ENCODE measurements around the gene ORC5.
"Not testable (repeated sequence)": the region's sequence is repeated elsewhere in the genome, so short reads cannot be mapped to it uniquely, and the experiment has no call there.

The ORC5 gene

GRCh38 chr7:104185346-104185745, 22.5 kb downstream of the ORC5 start:
- DNase-seq, result no peak

- DNase-seq, result peak; percentile 16
These were observed 28.6 kb downstream of the ORC5 start for GRCh38 chr7:104179178-104179577.

- not testable (repeated sequence) for DNase-seq
These were observed 30.2 kb downstream of the ORC5 start for GRCh38 chr7:104177565-104178083.

- DNase-seq, result no peak
These were observed 31.5 kb downstream of the ORC5 start for GRCh38 chr7:104176332-104176731.

GRCh38 chr7:104175361-104175984, 32.3 kb downstream of the ORC5 start:
- DNase-seq, result no peak

GRCh38 chr7:104174798-104175197, 33.0 kb downstream of the ORC5 start:
- DNase-seq, result no peak

- no peak for DNase-seq
These were observed 45.7 kb downstream of the ORC5 start for GRCh38 chr7:104162081-104162480.

GRCh38 chr7:104161244-104161643, 46.6 kb downstream of the ORC5 start:
- DNase-seq, result no peak

- peak; percentile 63 for DNase-seq
These were observed 47.4 kb downstream of the ORC5 start for GRCh38 chr7:104160375-104160774.

GRCh38 chr7:104156842-104157277, 51.0 kb downstream of the ORC5 start:
- peak; percentile 76 for DNase-seq

- DNase-seq, result no peak
These were observed 54.5 kb downstream of the ORC5 start for GRCh38 chr7:104153287-104153686.

GRCh38 chr7:104152468-104152867, 55.3 kb downstream of the ORC5 start:
- DNase-seq, result no peak

- DNase-seq, result no peak
These were observed 57.3 kb downstream of the ORC5 start for GRCh38 chr7:104150470-104150869.

- DNase-seq, result peak; percentile 18
These were observed 58.0 kb downstream of the ORC5 start for GRCh38 chr7:104149822-104150221.

- no peak for DNase-seq
These were observed 65.7 kb downstream of the ORC5 start for GRCh38 chr7:104142147-104142546.

GRCh38 chr7:104137971-104138370, 69.8 kb downstream of the ORC5 start:
- DNase-seq, result no peak

GRCh38 chr7:104137511-104137910, 70.3 kb downstream of the ORC5 start:
- DNase-seq, result no peak

- DNase-seq, result no peak
These were observed 70.8 kb downstream of the ORC5 start for GRCh38 chr7:104136981-104137380.

GRCh38 chr7:104136561-104136960, 71.3 kb downstream of the ORC5 start:
- DNase-seq, result no peak

GRCh38 chr7:104135760-104136558, 71.9 kb downstream of the ORC5 start:
- DNase-seq, result peak; percentile 38

GRCh38 chr7:104133238-104133637, 74.6 kb downstream of the ORC5 start:
- DNase-seq, result peak; percentile 80

- no peak for DNase-seq
These were observed 77.1 kb downstream of the ORC5 start for GRCh38 chr7:104130726-104131125.

- peak; percentile 85 for DNase-seq
These were observed 80.6 kb downstream of the ORC5 start for GRCh38 chr7:104127204-104127603.

GRCh38 chr7:104126411-104126841, 81.4 kb downstream of the ORC5 start:
- peak; percentile 98 for DNase-seq

Data from NCI-H2171 treated with DMSO at 0.1 percent for 48 hours (cell line).